GM06990 (cell line): ENCODE measurements around the gene RAP1GAP.

Experiments
- DNase-seq: peaks from one replicate; pipeline ENCODE4 v3.0.0-alpha.2; 2011; ENCODE audit not compliant: insufficient read length; ENCODE audit errors: extremely low read depth
- H3K27me3 ChIP-seq: replicated peaks from 2 replicates; pipeline ENCODE4 v1.6.0; 2011; ENCODE audit warnings: low read length; ENCODE audit not compliant: control insufficient read depth, insufficient read depth
- H3K36me3 ChIP-seq: 2 replicates; pipeline ENCODE4 v1.5.1; 2011; ENCODE audit warnings: low read length; ENCODE audit not compliant: control insufficient read depth, insufficient read depth
- H3K4me3 ChIP-seq: replicated peaks from 2 replicates; pipeline ENCODE4 v1.5.1; 2011; ENCODE audit warnings: low read depth, mild to moderate bottlenecking, control low read depth, low read length
- CTCF ChIP-seq: IDR thresholded peaks from 2 replicates; pipeline ENCODE4 v1.5.1; 2011; ENCODE audit warnings: low read length, control low read depth, mild to moderate bottlenecking, inconsistent platforms; ENCODE audit not compliant: insufficient read depth, poor library complexity, severe bottlenecking

Gene RAP1GAP

GRCh38 chr1:21648791-21649190, 20.4 kb downstream of the RAP1GAP start:
- Histone ChIP-seq H3K27me3 (peaks cover 4% of the 10 kb centered on the region), H3K36me3 (no peaks in the 10 kb centered on the region), H3K4me3 (no peak overlapping the region)
- DNase-seq, result no peak
- no peak for TF ChIP-seq CTCF

- H3K4me3 ChIP-seq, result no peak overlapping the region
- no peak for DNase-seq
- peaks cover 4% of the 10 kb centered on the region for H3K27me3 ChIP-seq
- TF ChIP-seq CTCF, result no peak
- no peaks in the 10 kb centered on the region for H3K36me3 ChIP-seq
Measured at GRCh38 chr1:21648352-21648730, 20.8 kb downstream of the RAP1GAP start.

GRCh38 chr1:21647431-21648351, 21.5 kb downstream of the RAP1GAP start:
- H3K27me3 ChIP-seq, result peaks cover 4% of the 10 kb centered on the region
- no peak for DNase-seq
- no peaks in the 10 kb centered on the region for H3K36me3 ChIP-seq
- TF ChIP-seq CTCF, result no peak
- no peak overlapping the region for H3K4me3 ChIP-seq

- H3K36me3 ChIP-seq, result no peaks in the 10 kb centered on the region
- peaks cover 2% of the 10 kb centered on the region for H3K27me3 ChIP-seq
- DNase-seq, result no peak
- no peak overlapping the region for H3K4me3 ChIP-seq
- no peak for TF ChIP-seq CTCF
Measured at GRCh38 chr1:21645550-21645949, 23.6 kb downstream of the RAP1GAP start.

- H3K4me3 ChIP-seq, result no peak overlapping the region
- H3K27me3 ChIP-seq, result peaks cover 2% of the 10 kb centered on the region
- no peak for TF ChIP-seq CTCF
- DNase-seq, result no peak
- H3K36me3 ChIP-seq, result no peaks in the 10 kb centered on the region
Measured at GRCh38 chr1:21644906-21645305, 24.3 kb downstream of the RAP1GAP start.

- H3K36me3 ChIP-seq, result no peaks in the 10 kb centered on the region
- H3K27me3 ChIP-seq, result peaks cover 2% of the 10 kb centered on the region; the same call in 1 of the 2 replicates
- no peak overlapping the region for H3K4me3 ChIP-seq
- TF ChIP-seq CTCF, result no peak
- no peak for DNase-seq
Measured at GRCh38 chr1:21644348-21644747, 24.8 kb downstream of the RAP1GAP start.
